ENCODE measurements around the gene CH25H.

- TF ChIP-seq CTCF (conservative IDR thresholded peaks at IDR 0.05; ENCODE audit: low read depth, low read length) (no peak), EZH2 (IDR thresholded peaks at IDR 0.05; ENCODE audit: low read length, unreplicated experiment) (no peak), EZH2phosphoT487 (IDR thresholded peaks at IDR 0.05; ENCODE audit: borderline replicate concordance, low read length) (no peak)
Measured at GRCh38 chr10:89241026-89241425, 33.9 kb upstream of the CH25H start.
